OCI-M1 (cell line): ENCODE data around the gene SLC4A2.

Experiments
- DNase-seq: peaks from one replicate; lab custom pipeline; 2025; lab: John Stamatoyannopoulos, UW

Gene SLC4A2

DNA sequence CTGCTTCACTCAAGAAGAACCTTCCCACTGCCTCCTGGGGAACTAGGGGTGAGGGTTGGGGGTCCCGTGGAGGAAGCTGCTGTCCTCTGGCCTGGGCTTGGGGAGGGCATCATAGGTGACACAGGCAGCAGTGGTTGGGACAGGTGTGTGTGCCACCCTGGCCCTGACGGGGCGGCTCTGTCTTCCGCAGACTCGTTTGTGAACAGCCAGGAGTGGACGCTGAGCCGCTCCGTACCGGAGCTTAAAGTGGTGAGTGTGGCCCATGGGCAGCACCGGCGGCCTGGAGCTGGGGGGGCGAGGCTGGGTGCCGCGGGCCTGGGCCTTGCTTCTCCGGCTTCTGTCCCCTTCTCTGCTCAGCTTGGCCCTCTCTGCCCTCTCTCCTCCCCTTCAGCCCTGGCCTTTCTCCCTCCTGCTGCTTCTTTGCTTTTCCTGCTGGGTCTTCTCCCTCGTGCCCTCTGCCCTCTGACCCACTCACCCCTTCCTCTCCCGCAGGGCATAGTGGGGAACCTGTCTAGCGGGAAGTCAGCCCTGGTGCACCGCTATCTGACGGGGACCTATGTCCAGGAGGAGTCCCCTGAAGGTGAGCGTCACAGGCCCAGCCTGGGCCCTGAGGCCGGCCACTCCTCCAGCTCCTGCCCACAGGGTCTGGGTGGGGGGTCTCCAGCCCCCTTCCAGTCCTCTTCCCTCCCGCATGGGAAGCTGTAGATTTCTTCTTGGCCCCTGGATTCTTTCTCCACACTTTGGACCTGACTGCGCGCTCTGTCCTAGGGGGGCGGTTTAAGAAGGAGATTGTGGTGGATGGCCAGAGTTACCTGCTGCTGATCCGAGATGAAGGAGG, 57.4 kb downstream of the SLC4A2 start:
- DNase-seq = no peak

GRCh38 chr7:151117565-151117964, 58.2 kb downstream of the SLC4A2 start:
- DNase-seq = no peak

DNA sequence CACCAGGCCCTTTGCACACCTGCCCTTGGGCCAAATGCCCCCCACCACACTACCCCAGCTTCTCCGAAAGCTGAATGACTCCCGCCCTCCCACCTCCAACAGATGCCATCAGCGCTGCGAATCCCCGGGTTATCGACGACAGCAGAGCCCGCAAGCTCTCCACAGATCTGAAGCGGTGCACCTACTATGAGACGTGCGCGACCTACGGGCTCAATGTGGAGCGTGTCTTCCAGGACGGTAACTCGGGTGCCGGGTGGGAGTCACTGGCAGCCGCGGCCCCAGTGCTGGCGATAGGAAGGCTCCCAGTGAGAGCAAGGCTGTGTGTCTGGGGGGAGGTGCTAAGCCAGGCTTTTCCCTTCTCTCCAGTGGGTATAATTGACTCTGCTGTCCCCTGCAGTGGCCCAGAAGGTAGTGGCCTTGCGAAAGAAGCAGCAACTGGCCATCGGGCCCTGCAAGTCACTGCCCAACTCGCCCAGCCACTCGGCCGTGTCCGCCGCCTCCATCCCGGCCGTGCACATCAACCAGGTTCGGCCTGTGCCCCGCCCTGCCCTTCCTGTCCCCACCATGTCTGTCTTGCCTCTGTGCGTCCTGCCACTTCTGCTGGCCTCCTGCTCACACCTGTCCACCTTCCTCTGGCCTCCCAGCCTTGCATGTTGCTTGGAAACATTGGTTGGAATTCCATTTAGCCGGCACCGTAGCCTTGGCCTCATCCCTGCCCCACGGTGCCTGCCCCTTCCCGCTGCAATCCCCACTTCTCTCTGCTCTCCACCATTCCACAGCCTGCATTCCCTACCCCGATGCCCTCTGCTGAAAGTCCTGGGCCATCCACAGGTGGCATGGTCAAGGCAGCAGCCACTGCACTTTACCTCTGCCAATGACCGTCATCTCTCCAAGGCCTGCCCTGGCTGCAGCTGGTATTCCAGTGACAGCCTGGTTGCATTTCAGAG, 59.0 kb downstream of the SLC4A2 start:
- DNase-seq = no peak

- DNase-seq = no peak
These were observed 59.6 kb downstream of the SLC4A2 start for GRCh38 chr7:151119055-151119415.

GRCh38 chr7:151119902-151120301, 60.5 kb downstream of the SLC4A2 start:
- no peak for DNase-seq

DNA sequence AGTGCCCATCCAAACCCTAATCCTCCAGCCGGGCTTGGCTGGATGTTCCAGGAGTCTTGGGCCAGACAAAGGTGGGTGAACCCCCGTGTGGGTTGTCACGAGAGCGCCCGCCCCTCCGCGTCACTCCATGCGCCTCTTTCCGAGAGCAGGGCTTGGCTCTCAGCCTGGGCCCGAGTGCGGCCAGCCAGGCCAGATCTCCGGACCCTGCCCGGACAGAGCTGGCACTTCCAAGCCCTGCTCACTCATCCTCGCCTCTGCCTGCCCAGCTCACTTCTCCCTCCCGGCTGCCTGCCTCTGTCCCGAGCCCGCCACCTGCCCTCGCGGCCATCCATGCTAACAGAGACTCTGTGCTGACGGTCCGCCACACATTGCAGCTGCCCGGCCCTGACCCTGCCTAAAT, 61.5 kb downstream of the SLC4A2 start:
- no peak for DNase-seq

- DNase-seq = no peak
These were observed 62.2 kb downstream of the SLC4A2 start for GRCh38 chr7:151121380-151122170.

DNA sequence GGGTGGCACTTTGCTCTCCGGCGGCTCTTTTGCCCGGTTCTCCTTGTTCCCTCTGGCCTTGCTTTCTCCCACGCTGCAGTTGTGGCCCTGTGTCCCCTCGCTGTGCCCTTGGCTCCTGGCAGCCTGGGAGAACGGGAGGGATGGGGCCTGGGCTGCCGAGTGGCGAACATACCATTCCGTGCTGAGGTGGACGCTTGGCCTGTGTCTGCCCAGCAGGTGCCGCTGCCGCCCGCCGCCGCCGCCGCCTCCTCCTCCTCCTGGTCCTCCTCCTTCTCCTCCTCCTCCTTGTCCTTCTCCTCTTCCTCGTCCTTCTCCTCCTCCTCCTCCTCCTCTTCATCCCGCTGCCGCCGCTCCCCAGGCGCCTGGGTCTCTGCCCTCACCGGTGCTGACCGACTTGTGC, 62.9 kb downstream of the SLC4A2 start:
- no peak for DNase-seq

DNA sequence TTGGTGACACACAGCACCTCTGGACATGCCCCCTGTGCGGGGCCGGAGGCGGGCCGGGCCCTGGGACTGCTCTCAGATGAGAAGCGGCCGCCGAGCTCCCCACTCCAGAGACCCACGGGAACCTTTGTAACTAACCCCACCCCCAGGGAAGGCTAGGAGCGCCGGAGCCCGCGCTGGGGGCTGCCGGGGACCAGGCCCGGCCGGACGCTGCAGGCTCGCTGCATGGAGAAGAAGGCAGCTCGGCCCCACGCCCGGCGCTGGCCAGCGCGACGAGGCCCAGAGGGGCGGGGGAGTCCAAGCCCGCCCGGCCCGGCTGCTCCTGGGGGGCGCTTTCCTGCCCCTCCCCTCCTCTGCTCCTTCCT, 63.4 kb downstream of the SLC4A2 start:
- no peak for DNase-seq

GRCh38 chr7:151123158-151123821, 63.9 kb downstream of the SLC4A2 start:
- no peak for DNase-seq

DNA sequence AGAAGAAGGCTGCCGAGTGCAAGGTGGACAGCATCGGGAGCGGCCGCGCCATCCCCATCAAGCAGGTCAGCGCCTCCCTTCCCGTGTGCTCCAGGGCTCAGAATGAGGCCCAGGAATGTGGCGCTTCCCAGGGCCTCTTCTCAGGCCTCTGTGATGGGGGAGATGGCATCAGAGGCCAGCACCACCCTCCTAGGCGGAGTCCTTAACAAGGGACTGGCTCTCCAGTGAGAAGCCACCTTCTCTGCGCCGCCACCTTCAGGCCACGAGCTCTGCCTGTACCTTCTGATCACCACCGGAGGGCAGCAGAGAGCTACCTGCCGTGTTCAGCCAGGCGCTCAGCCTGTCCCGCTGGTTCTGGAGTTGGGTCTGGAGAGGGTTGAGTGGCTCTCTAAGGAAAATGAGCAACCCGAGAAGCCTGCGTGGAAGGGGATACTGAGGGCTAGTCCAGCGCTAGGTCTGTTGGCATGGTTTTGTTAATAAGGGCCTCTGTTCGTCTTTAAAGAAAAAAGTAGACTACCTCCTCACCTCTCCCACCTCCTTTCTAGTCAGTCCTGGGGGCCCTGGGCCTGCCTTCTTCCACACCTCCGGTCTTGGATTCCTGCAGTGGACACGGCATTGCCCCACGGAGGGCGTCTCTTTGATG, 64.6 kb downstream of the SLC4A2 start:
- DNase-seq = peak; percentile 75

DNA sequence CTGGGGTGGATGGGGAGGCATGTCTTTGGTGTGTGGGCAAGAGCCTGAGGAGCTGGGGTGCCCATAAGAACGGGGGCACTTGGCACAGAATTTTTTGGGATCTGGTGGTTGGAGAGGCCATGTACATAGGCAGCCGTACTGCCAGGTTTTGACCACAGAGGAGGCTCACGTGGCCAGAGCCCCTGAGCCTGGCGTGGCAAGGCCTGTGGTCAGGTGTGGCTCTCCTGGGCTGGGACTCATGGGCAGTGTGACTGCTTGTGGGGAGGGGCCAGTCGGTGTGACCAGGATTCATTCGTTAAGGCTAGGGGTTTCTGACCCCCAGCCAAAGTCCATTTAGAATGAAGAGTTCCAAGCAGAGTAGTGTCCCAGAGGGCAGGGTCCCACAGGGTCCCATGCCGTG, 65.1 kb downstream of the SLC4A2 start:
- DNase-seq = no peak

DNA sequence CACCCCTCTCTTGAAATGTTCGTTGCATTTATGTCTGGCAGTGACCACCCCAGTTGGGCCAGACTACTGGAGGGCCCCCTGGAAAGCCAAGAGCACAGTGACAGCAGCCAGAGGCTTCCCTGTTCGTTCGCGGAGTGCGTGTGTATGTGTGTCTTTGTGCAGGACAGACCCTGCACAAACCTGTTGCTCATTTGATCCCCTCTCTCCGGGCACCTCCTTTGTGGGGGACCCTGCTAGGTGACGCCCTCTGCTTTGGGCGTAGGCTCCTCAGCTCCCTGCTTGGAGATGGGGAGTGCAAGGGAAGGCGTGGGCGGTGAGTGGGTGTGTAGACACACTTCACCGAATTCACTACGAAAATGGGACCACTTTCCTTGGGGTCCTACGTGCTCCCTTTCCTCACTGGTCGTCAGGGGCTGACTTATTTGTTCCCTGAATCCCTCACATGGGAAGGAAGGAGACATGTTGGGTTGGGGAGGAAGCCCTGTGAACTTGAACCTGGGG, 65.6 kb downstream of the SLC4A2 start:
- DNase-seq = no peak

DNA sequence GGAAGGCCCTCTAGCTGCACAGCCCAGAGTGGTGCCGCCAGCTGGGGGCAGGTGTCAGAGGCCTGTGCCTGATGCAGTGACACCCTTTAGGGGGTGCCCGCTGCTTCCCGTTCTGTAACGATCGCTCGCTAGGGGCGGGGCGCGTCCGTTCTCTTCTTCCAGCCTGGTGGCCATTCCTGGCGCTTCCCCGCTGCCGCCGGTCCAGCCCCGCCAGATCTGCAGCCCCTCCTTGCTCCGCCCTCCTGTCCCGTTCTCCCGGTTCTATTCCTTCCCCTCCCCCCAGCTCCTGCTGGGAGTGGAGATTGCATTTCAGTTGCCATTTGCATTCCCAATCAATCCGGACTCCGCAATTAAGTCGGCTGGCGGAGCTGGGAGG, 66.1 kb downstream of the SLC4A2 start:
- no peak for DNase-seq

DNA sequence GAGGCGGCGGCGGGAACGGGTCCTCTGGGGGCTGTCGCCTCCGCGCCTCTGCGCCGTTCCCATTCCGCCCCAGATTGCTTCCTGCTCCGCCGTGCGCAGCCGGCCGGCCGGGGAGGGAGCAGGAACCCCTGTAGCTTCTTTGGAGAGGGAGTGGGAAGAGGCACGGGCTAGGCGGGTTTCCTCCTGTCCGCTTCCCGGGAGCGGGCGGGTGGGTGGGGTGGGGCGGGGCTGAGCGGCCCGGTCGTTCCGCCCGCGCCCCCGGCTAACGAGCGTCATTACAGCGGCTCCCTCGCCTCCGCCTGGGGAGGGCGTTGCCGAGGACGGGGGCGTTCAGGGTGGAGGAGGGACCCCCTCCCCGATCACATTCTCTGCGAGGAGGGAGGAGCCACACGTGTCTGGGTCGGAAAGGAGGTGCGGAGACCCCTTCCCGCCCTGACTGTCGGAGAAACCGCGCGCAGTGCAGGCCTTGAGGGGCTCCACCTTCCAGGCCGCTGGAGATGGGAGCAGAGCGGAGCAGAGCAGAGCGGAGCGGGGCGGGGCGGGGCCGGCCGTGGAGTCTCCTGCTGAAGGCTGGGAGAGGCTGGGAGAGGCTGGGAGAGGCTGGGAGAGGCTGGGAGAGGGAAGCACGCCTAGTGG, 66.6 kb downstream of the SLC4A2 start:
- no peak for DNase-seq
